WERI-Rb-1 (cell line): Measurements from ENCODE around the gene SFTPB.

ENCODE experiments used
- DNase-seq: peaks from one replicate; pipeline ENCODE4 v3.0.0-alpha.2; 2020
- H3K27ac ChIP-seq: fragments of 250-450 bp; sonication (Bioruptor Pico); 2 replicates; pipeline ENCODE4 v1.5.1; 2020; ENCODE audit warnings: mild to moderate bottlenecking, moderate library complexity
- H3K27me3 ChIP-seq: fragments of 250-450 bp; sonication (Bioruptor Pico); 2 replicates; pipeline ENCODE4 v1.5.1; 2021; ENCODE audit warnings: mild to moderate bottlenecking, low read depth, moderate library complexity; ENCODE audit not compliant: insufficient read depth, severe bottlenecking
- H3K36me3 ChIP-seq: fragments of 250-450 bp; sonication (Bioruptor Pico); 2 replicates; pipeline ENCODE4 v1.5.1; 2020; ENCODE audit warnings: mild to moderate bottlenecking, moderate library complexity
- H3K4me3 ChIP-seq: 2 replicates; pipeline ENCODE4 v1.5.1; 2011; ENCODE audit warnings: low read depth, mild to moderate bottlenecking, control low read depth, low read length
- H3K9me3 ChIP-seq: fragments of 250-450 bp; sonication (Bioruptor Pico); 2 replicates; pipeline ENCODE4 v1.5.1; 2021; ENCODE audit warnings: mild to moderate bottlenecking, moderate library complexity; ENCODE audit not compliant: severe bottlenecking
- CTCF ChIP-seq: IDR thresholded peaks from 2 replicates; pipeline ENCODE4 v1.5.1; 2011; ENCODE audit warnings: low read depth, mild to moderate bottlenecking, control low read depth, inconsistent platforms, low read length

Gene SFTPB

GRCh38 chr2:85695691-85696668 lies 28.0 kb upstream of the SFTPB start:
- TF ChIP-seq CTCF, result no peak
- H3K27ac ChIP-seq, result no peak overlapping the region
- no peak overlapping the region for H3K4me3 ChIP-seq
- no peak for DNase-seq
- no peaks in the 10 kb centered on the region for H3K27me3 ChIP-seq
- no peaks in the 10 kb centered on the region for H3K9me3 ChIP-seq
- H3K36me3 ChIP-seq, result no peaks in the 10 kb centered on the region

DNA sequence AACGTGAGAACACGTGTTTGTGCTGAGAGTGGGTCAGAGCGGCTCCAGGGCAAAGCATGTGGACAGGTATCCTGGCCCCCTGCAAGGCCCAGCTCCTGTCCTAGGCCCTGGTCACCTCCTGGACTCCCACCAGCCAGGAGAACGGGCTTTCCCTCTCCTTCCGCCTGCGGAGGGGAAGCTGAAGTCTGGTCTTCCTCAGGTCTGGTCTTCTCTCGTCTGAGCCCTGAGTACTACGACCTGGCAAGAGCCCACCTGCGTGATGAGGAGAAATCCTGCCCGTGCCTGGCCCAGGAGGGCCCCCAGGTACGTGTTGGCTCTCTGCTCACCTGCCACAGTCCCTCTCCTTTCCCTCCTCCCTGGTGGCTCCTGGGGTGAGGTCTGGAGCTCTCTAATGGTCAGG lies 27.1 kb upstream of the SFTPB start:
- Histone ChIP-seq H3K4me3 (no peak overlapping the region), H3K9me3 (no peaks in the 10 kb centered on the region), H3K36me3 (no peaks in the 10 kb centered on the region), H3K27me3 (no peaks in the 10 kb centered on the region), H3K27ac (no peak overlapping the region; the same call in 1 of the 2 replicates)
- TF ChIP-seq CTCF, result no peak
- DNase-seq, result no peak

DNA sequence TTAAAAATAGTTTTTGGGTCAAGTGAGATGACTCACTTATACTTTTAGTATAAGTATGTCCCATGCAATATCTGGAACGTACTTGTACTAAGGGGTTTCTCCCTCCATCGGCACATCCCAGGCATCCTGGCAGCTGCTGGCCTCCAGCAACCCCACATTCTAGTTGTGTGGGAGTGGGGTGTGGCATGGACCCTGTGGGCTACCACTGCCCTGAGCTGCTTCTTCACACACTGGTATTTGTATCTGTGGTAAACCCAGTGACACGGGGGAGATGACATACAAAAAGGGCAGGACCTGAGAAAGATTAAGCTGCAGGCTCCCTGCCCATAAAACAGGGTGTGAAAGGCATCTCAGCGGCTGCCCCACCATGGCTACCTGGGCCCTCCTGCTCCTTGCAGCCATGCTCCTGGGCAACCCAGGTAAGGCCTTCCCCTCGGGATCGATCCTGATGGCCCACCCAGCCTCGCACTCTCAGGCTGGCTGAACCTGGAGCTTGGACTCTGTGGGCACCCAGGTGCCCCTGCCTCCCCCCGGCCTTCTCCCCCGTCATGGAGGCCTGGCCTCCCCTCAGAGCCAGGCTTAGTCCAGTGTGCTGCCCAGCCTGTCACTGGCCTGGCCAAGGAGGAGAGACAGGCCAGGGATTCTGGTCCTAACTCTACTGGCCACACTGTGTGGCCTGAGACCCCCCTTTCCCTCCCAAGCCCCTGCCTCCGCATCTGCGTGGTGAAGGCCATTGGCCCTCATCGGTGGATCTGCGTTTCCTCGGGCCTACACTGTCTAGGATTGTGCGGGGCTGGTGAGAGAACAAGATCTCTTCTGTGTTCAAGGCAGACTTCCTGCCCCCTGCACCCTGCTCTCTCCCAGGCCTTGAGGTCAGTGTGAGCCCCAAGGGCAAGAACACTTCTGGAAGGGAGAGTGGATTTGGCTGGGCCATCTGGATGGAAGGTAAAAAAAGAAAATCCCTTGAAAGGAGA lies 26.3 kb upstream of the SFTPB start, which contains the start of gene GNLY:
TSS of gene GNLY (plus strand) at position 307 of the 974 bp plus-strand sequence. CDS start at position 368, 61 bp downstream.
- H3K36me3 ChIP-seq, result no peaks in the 10 kb centered on the region
- no peak within 1 kb of the TSS for H3K4me3 ChIP-seq
- no peak for DNase-seq
- no peak for TF ChIP-seq CTCF
- no peaks in the 10 kb centered on the region for H3K9me3 ChIP-seq
- peak within 1 kb of the TSS; percentile 12; the same call in 1 of the 2 replicates for H3K27ac ChIP-seq
- no peaks in the 10 kb centered on the region for H3K27me3 ChIP-seq

DNA sequence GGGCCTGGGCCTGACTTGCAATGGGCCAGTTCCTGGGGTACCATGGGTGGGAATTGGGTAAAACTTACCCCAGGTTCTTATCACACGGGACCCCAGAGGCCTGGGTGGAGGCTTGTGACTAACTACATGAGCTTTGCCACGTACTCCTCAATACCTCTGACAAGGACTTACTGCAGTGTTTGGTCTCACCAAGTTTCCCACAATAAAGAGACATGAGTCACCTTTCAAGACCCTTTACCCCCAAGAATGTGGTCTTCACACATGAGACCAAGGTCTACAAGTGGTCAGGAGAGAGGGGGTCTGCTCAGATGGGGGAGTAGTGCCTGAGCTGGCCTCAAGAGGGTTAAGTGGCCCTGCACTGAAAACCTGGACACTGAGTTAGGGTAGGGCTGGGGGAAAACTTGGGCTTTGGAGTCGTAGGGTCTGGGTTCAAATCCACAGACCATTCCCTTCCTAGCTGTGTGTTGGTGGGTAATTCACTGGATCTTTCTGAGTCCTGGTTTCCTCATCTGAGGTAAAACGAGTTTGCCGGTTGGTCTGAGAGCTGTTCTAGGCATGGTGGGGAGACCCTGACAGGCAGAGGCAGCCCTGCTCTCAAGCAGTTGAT lies 24.1 kb upstream of the SFTPB start:
- DNase-seq, result no peak
- H3K9me3 ChIP-seq, result no peaks in the 10 kb centered on the region
- no peak overlapping the region for H3K4me3 ChIP-seq
- no peak for TF ChIP-seq CTCF
- no peaks in the 10 kb centered on the region for H3K27me3 ChIP-seq
- no peaks in the 10 kb centered on the region for H3K36me3 ChIP-seq
- H3K27ac ChIP-seq, result no peak overlapping the region

GRCh38 chr2:85690932-85691331 lies 22.9 kb upstream of the SFTPB start:
- Histone ChIP-seq H3K9me3 (no peaks in the 10 kb centered on the region), H3K27me3 (no peaks in the 10 kb centered on the region), H3K36me3 (no peaks in the 10 kb centered on the region), H3K4me3 (no peak overlapping the region), H3K27ac (no peak overlapping the region)
- TF ChIP-seq CTCF, result no peak
- DNase-seq, result no peak
